ENCODE results near the gene SLC37A2.
"Not testable (repeated sequence)": the region's sequence is repeated elsewhere in the genome, so short reads cannot be mapped to it uniquely, and the experiment has no call there.

The SLC37A2 gene

DNA sequence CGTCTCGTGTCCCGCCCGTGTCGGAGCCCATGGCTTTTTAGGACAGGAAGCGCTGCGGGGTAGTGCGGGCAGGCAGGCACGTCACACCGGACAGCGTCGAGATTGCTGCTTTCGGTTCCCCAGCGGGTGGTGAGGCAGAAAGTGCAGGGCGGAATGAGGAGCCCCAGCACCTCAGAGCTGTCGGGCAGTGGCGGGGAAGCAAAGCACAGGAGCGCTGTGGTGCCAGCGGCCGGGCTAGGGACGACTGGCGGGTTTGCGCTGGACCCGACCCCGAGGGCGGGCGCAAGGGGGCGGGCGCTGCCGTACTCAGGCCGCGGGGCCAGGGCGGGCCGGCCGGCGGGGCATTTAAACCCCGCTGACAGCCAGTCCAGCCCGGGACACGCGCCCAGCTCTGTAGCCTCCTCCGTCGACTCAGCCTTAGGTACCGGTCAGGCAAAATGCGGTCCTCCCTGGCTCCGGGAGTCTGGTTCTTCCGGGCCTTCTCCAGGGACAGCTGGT is at the start of gene SLC37A2:
TSS of gene SLC37A2 (plus strand) at position 375 of the 498 bp plus-strand sequence. CDS start at position 438, 63 bp downstream.
- H3K4me1 ChIP-seq (ENCODE audit: insufficient read depth, low read length): peaks cover 6% of the 10 kb centered on the region
- peaks cover 0 to 5% of the 10 kb centered on the region in 2 donors for H3K27me3 ChIP-seq (ENCODE audit: control insufficient read depth in 1 of 2, insufficient read depth in 2 of 2, low read length in 2 of 2)
- H3K9ac ChIP-seq (ENCODE audit: low read length): no peak within 1 kb of the TSS
- no peaks in the 10 kb centered on the region for H3K9me3 ChIP-seq (ENCODE audit: low read length)
- H3K4me3 ChIP-seq (ENCODE audit: low read depth in 1 of 2, low read length in 2 of 2): peak within 1 kb of the TSS; percentile 63 to 70
- peak within 1 kb of the TSS; percentile 29 for H3K27ac ChIP-seq (ENCODE audit: low read depth, low read length)
- no peaks in the 10 kb centered on the region for H3K36me3 ChIP-seq (ENCODE audit: insufficient read depth, low read length)

- no peaks in the 10 kb centered on the region for H3K4me1 ChIP-seq (ENCODE audit: insufficient read depth, low read length)
- no peaks in the 10 kb centered on the region for H3K36me3 ChIP-seq (ENCODE audit: insufficient read depth, low read length)
- no peaks in the 10 kb centered on the region for H3K9me3 ChIP-seq (ENCODE audit: low read length)
- H3K9ac ChIP-seq (ENCODE audit: low read length): no peak overlapping the region
- no peak overlapping the region for H3K27ac ChIP-seq (ENCODE audit: low read depth, low read length)
- H3K4me3 ChIP-seq (ENCODE audit: low read depth in 1 of 2, low read length in 2 of 2): no peak overlapping the region
- H3K27me3 ChIP-seq (ENCODE audit: control insufficient read depth in 1 of 2, insufficient read depth in 2 of 2, low read length in 2 of 2): no peaks in the 10 kb centered on the region
Measured at GRCh38 chr11:125016413-125016812, 46.7 kb upstream of the SLC37A2 start.

DNA sequence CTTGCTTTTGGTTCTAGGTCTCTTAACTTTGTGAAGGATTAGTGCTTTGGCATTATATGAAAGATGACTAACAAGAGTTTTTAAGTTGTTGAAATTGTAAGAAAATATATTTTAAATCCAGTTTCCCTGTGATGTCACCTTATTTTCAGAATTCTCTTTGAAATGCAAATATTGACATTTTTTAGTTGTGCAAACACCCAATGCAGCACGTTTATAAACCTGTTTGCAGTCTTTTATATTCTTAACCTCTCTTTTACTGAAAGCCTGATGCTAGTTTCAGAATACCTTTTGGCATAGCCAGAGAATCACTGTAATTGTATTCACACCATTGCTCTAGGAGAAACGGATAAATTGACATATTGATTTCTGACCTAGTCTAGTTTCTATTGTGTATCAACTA is 42.8 kb upstream of the SLC37A2 start:
- H3K27ac ChIP-seq (ENCODE audit: low read depth, low read length): no peak overlapping the region
- no peaks in the 10 kb centered on the region for H3K27me3 ChIP-seq (ENCODE audit: control insufficient read depth in 1 of 2, insufficient read depth in 2 of 2, low read length in 2 of 2)
- H3K9me3 ChIP-seq (ENCODE audit: low read length): no peaks in the 10 kb centered on the region
- no peaks in the 10 kb centered on the region for H3K36me3 ChIP-seq (ENCODE audit: insufficient read depth, low read length)
- H3K4me3 ChIP-seq (ENCODE audit: low read depth in 1 of 2, low read length in 2 of 2): no peak overlapping the region
- no peak overlapping the region for H3K9ac ChIP-seq (ENCODE audit: low read length)
- no peaks in the 10 kb centered on the region for H3K4me1 ChIP-seq (ENCODE audit: insufficient read depth, low read length)

DNA sequence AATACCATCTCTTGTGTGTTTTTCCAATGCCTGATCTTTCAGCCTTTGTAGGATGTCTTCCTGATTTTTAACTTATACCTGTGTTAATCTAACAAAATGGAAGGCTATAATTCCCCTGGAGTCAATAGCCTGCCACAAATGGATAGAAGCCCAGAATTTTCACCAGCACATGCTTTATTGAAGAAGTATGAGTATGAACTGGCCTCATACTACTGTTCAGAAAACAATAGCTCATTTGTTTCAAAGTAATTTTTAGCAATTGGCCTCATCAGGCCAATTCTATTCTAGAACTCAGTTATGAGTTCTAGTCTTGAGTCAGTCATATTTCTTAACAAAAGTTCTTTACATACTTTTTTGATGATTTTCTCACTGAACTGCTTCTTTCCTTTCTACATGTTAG is 40.6 kb upstream of the SLC37A2 start:
- Histone ChIP-seq H3K36me3 (ENCODE audit: insufficient read depth, low read length) (no peaks in the 10 kb centered on the region), H3K27me3 (ENCODE audit: control insufficient read depth in 1 of 2, insufficient read depth in 2 of 2, low read length in 2 of 2) (no peaks in the 10 kb centered on the region), H3K9ac (ENCODE audit: low read length) (no peak overlapping the region), H3K4me1 (ENCODE audit: insufficient read depth, low read length) (no peaks in the 10 kb centered on the region), H3K4me3 (ENCODE audit: low read depth in 1 of 2, low read length in 2 of 2) (no peak overlapping the region), H3K9me3 (ENCODE audit: low read length) (no peaks in the 10 kb centered on the region), H3K27ac (ENCODE audit: low read depth, low read length) (no peak overlapping the region)

DNA sequence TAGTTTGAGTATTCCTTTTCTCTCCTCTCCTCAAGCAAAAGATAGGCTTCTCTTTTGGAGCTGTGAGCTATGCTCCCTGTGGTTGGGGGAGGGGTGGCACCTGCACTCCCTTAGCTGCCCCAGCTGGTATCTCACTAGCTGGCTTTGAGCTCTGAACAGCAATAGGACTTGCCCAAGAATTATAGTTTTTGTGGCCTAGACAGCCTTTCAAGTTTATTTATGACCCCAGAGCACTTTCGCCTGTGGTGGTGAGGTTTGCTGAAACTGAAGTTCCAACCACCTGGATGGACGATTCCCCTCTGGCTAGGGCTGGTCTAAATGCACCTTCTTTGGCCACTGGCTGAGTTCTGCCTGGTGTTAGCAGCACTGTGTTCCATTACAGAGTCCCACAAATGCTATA is 37.1 kb upstream of the SLC37A2 start:
- no peaks in the 10 kb centered on the region for H3K36me3 ChIP-seq (ENCODE audit: insufficient read depth, low read length)
- no peak overlapping the region for H3K27ac ChIP-seq (ENCODE audit: low read depth, low read length)
- no peaks in the 10 kb centered on the region for H3K4me1 ChIP-seq (ENCODE audit: insufficient read depth, low read length)
- no peaks in the 10 kb centered on the region for H3K9me3 ChIP-seq (ENCODE audit: low read length)
- no peak overlapping the region for H3K4me3 ChIP-seq (ENCODE audit: low read depth in 1 of 2, low read length in 2 of 2)
- H3K9ac ChIP-seq (ENCODE audit: low read length): no peak overlapping the region
- no peaks in the 10 kb centered on the region for H3K27me3 ChIP-seq (ENCODE audit: control insufficient read depth in 1 of 2, insufficient read depth in 2 of 2, low read length in 2 of 2)

DNA sequence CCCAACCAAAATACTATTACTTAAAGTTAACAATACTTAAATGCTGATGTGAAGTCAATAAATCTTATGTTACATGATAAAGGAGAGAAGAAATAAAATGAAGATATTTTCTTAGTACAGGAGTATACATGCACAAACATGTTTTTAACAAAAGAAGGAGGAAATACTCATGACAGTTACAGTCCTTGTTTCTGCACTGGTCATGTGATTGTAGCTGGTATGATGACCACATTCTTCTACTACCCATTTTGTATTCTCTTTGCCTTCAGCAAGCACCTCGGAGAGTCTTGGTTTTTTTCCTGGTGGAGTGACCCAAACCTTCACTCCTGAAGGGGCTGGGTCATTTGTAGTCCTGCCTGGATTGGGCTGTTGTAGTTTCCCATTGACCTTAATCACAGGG is 33.7 kb upstream of the SLC37A2 start:
- H3K27ac ChIP-seq (ENCODE audit: low read depth, low read length); H3K27me3 ChIP-seq (ENCODE audit: control insufficient read depth in 1 of 2, insufficient read depth in 2 of 2, low read length in 2 of 2); H3K36me3 ChIP-seq (ENCODE audit: insufficient read depth, low read length); H3K4me1 ChIP-seq (ENCODE audit: insufficient read depth, low read length); H3K9me3 ChIP-seq (ENCODE audit: low read length); H3K4me3 ChIP-seq (ENCODE audit: low read depth in 1 of 2, low read length in 2 of 2); H3K9ac ChIP-seq (ENCODE audit: low read length): not testable (repeated sequence)

DNA sequence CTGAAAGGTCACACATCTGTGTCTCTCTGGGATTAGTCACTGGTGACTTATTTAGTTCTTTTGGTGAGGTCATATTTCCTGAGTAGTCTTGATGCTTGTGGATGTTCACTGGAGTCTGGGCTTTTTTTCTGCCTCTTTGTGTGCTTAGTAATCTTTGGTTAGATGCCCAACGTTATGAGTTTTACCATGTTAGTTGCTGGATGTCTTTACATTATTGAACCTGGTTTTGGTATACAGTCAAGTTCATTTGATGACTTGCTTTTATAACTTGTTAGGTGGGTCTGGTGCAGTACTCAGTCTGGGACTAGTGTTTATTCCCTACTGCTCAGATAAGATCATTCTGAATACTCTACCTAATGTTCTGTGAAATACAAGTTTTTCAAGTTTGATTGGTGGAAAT is 26.2 kb upstream of the SLC37A2 start:
- H3K36me3 ChIP-seq (ENCODE audit: insufficient read depth, low read length): no peaks in the 10 kb centered on the region
- no peak overlapping the region for H3K4me3 ChIP-seq (ENCODE audit: low read depth in 1 of 2, low read length in 2 of 2)
- no peak overlapping the region for H3K27ac ChIP-seq (ENCODE audit: low read depth, low read length)
- no peaks in the 10 kb centered on the region for H3K27me3 ChIP-seq (ENCODE audit: control insufficient read depth in 1 of 2, insufficient read depth in 2 of 2, low read length in 2 of 2)
- no peaks in the 10 kb centered on the region for H3K9me3 ChIP-seq (ENCODE audit: low read length)
- H3K4me1 ChIP-seq (ENCODE audit: insufficient read depth, low read length): no peaks in the 10 kb centered on the region
- H3K9ac ChIP-seq (ENCODE audit: low read length): no peak overlapping the region

GRCh38 chr11:125049164-125049792 is 13.8 kb upstream of the SLC37A2 start:
- no peak overlapping the region for H3K4me3 ChIP-seq (ENCODE audit: low read depth in 1 of 2, low read length in 2 of 2)
- H3K4me1 ChIP-seq (ENCODE audit: insufficient read depth, low read length): no peaks in the 10 kb centered on the region
- H3K27ac ChIP-seq (ENCODE audit: low read depth, low read length): no peak overlapping the region
- no peaks in the 10 kb centered on the region for H3K36me3 ChIP-seq (ENCODE audit: insufficient read depth, low read length)
- no peaks in the 10 kb centered on the region for H3K9me3 ChIP-seq (ENCODE audit: low read length)
- no peak overlapping the region for H3K9ac ChIP-seq (ENCODE audit: low read length)
- H3K27me3 ChIP-seq (ENCODE audit: control insufficient read depth in 1 of 2, insufficient read depth in 2 of 2, low read length in 2 of 2): no peaks in the 10 kb centered on the region

- H3K27ac ChIP-seq (ENCODE audit: low read depth, low read length): no peak overlapping the region
- H3K9ac ChIP-seq (ENCODE audit: low read length): no peak overlapping the region
- no peaks in the 10 kb centered on the region for H3K27me3 ChIP-seq (ENCODE audit: control insufficient read depth in 1 of 2, insufficient read depth in 2 of 2, low read length in 2 of 2)
- H3K9me3 ChIP-seq (ENCODE audit: low read length): no peaks in the 10 kb centered on the region
- no peaks in the 10 kb centered on the region for H3K36me3 ChIP-seq (ENCODE audit: insufficient read depth, low read length)
- H3K4me1 ChIP-seq (ENCODE audit: insufficient read depth, low read length): no peaks in the 10 kb centered on the region
- H3K4me3 ChIP-seq (ENCODE audit: low read depth in 1 of 2, low read length in 2 of 2): no peak overlapping the region
Measured at GRCh38 chr11:125052047-125052446, 11.1 kb upstream of the SLC37A2 start.

GRCh38 chr11:125053167-125053566 is 9.9 kb upstream of the SLC37A2 start:
- no peaks in the 10 kb centered on the region for H3K4me1 ChIP-seq (ENCODE audit: insufficient read depth, low read length)
- H3K27ac ChIP-seq (ENCODE audit: low read depth, low read length): no peak overlapping the region
- no peak overlapping the region for H3K4me3 ChIP-seq (ENCODE audit: low read depth in 1 of 2, low read length in 2 of 2)
- no peaks in the 10 kb centered on the region for H3K36me3 ChIP-seq (ENCODE audit: insufficient read depth, low read length)
- no peak overlapping the region for H3K9ac ChIP-seq (ENCODE audit: low read length)
- H3K9me3 ChIP-seq (ENCODE audit: low read length): no peaks in the 10 kb centered on the region
- H3K27me3 ChIP-seq (ENCODE audit: control insufficient read depth in 1 of 2, insufficient read depth in 2 of 2, low read length in 2 of 2): no peaks in the 10 kb centered on the region

DNA sequence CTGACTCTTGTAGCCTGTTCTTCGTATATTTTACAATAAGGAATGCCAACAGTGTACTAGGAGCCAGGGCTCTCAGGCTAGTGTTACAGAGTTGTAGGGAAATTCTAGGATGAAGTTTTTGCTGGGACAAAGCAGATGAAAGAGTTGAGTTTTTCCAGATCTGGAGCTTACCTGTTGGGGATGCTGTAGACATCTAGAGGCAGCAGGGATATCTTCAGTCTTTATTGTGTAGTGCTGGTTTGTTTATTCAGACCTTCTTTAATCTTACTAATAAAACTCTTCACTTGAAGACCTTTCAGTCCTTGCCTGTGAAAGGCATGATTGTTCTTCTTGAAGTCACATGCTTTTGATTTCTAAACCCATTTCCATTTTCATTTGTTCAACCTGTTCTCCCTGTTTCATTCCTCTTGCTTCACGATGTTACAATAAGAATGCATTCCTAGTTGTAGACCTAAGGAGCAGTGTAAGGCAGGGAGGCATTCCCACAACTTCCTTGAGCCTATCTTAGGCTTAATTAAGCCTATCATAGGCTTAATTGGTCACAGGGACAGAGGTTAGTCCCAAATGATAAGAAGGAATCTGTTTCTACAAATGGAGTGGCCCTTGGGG is 7.9 kb upstream of the SLC37A2 start:
- H3K4me1 ChIP-seq (ENCODE audit: insufficient read depth, low read length): no peaks in the 10 kb centered on the region
- H3K9ac ChIP-seq (ENCODE audit: low read length): no peak overlapping the region
- H3K36me3 ChIP-seq (ENCODE audit: insufficient read depth, low read length): no peaks in the 10 kb centered on the region
- H3K9me3 ChIP-seq (ENCODE audit: low read length): no peaks in the 10 kb centered on the region
- H3K27me3 ChIP-seq (ENCODE audit: control insufficient read depth in 1 of 2, insufficient read depth in 2 of 2, low read length in 2 of 2): no peaks in the 10 kb centered on the region
- H3K4me3 ChIP-seq (ENCODE audit: low read depth in 1 of 2, low read length in 2 of 2): no peak overlapping the region
- H3K27ac ChIP-seq (ENCODE audit: low read depth, low read length): no peak overlapping the region

GRCh38 chr11:125056111-125056510 is 7.0 kb upstream of the SLC37A2 start:
- H3K36me3 ChIP-seq (ENCODE audit: insufficient read depth, low read length); H3K27ac ChIP-seq (ENCODE audit: low read depth, low read length); H3K9ac ChIP-seq (ENCODE audit: low read length); H3K4me3 ChIP-seq (ENCODE audit: low read depth in 1 of 2, low read length in 2 of 2); H3K27me3 ChIP-seq (ENCODE audit: control insufficient read depth in 1 of 2, insufficient read depth in 2 of 2, low read length in 2 of 2); H3K9me3 ChIP-seq (ENCODE audit: low read length); H3K4me1 ChIP-seq (ENCODE audit: insufficient read depth, low read length): not testable (repeated sequence)
